ENCODE results near the gene STK38L.
"Not testable (repeated sequence)": the region's sequence is repeated elsewhere in the genome, so short reads cannot be mapped to it uniquely, and the experiment has no call there.

The STK38L gene

GRCh38 chr12:27229367-27229766, 14.7 kb upstream of the STK38L start:
- DNase-seq, result no peak

- not testable (repeated sequence) for DNase-seq
Observed at GRCh38 chr12:27231374-27231773, 12.7 kb upstream of the STK38L start.

GRCh38 chr12:27233814-27234213, 10.3 kb upstream of the STK38L start:
- no peak for DNase-seq

GRCh38 chr12:27236498-27236897, 7.6 kb upstream of the STK38L start:
- no peak for DNase-seq

- no peak for DNase-seq
Observed at GRCh38 chr12:27237790-27238771, 6.0 kb upstream of the STK38L start.

- DNase-seq, result no peak
Observed at GRCh38 chr12:27243006-27243405, 1.1 kb upstream of the STK38L start.

- no peak for DNase-seq
Observed at GRCh38 chr12:27244689-27245488, 803 bp downstream of the STK38L start.

- no peak for DNase-seq
Observed at GRCh38 chr12:27246141-27246540, 2.1 kb downstream of the STK38L start.

GRCh38 chr12:27246774-27247173, 2.7 kb downstream of the STK38L start:
- no peak for DNase-seq

- no peak for DNase-seq
Observed at GRCh38 chr12:27252934-27253333, 8.8 kb downstream of the STK38L start.

GRCh38 chr12:27253347-27253746, 9.3 kb downstream of the STK38L start:
- no peak for DNase-seq

GRCh38 chr12:27255806-27256205, 11.7 kb downstream of the STK38L start:
- DNase-seq, result no peak

- no peak for DNase-seq
Observed at GRCh38 chr12:27257104-27257843, 13.2 kb downstream of the STK38L start.

GRCh38 chr12:27260746-27261145, 16.7 kb downstream of the STK38L start:
- DNase-seq, result no peak

- no peak for DNase-seq
Observed at GRCh38 chr12:27261866-27262265, 17.8 kb downstream of the STK38L start.

GRCh38 chr12:27270148-27270547, 26.1 kb downstream of the STK38L start:
- DNase-seq, result no peak

- no peak for DNase-seq
Observed at GRCh38 chr12:27271206-27271605, 27.1 kb downstream of the STK38L start.

- no peak for DNase-seq
Observed at GRCh38 chr12:27272373-27273028, 28.4 kb downstream of the STK38L start.

GRCh38 chr12:27273114-27273513, 29.0 kb downstream of the STK38L start:
- no peak for DNase-seq

- no peak for DNase-seq
Observed at GRCh38 chr12:27274706-27275105, 30.6 kb downstream of the STK38L start.

- DNase-seq, result no peak
Observed at GRCh38 chr12:27276275-27276674, 32.2 kb downstream of the STK38L start.

- DNase-seq, result no peak
Observed at GRCh38 chr12:27277846-27278260, 33.8 kb downstream of the STK38L start.

GRCh38 chr12:27279826-27280225, 35.7 kb downstream of the STK38L start:
- no peak for DNase-seq

Measured in activated naive CD4-positive, alpha-beta T cell treated with anti-CD3 and anti-CD28 coated beads, Interleukin-2, amount 50 U/mL, for 16 hours (primary cell).